Measurements from ENCODE around the gene WDFY2.

DNA sequence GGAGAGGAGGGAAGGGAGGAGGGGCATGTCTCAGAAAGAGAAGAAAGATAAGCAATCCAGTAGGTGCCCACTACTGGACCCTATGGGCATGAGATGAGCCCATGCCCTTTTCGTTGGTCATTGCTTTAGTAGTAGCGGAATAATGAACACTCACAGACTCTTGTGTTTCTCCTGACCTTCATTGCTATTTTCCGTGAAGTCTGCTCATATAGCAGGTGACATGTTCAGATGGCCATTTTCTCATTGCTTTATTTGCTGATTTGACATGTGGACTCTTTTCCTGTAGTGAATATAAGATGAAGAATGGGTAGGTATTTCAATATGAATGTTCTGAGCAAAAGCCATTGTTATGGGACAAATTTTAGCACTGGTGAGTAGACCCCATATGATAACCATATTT is 16.4 kb downstream of the WDFY2 start:
- TF ChIP-seq EZH2 (IDR thresholded peaks at IDR 0.05), result no peak
- TF ChIP-seq FOXP2 (optimal IDR thresholded peaks at IDR 0.05; ENCODE audit: control extremely low read depth, extremely low read length, insufficient read depth), result no peak
